GM19025 (cell line): Measurements from ENCODE around the gene ZBTB7B.

ENCODE experiments used
- ATAC-seq: cut with Tn5 transposase; IDR thresholded peaks from one replicate; pipeline ENCODE4 v1.9.1; 2021; ENCODE audit warnings: mild to moderate bottlenecking, low read depth, moderate library complexity; ENCODE audit not compliant: unreplicated experiment

ZBTB7B gene

GRCh38 chr1:155002464-155003226 is at the start of gene ZBTB7B:
Gene ZBTB7B (plus strand): TSS chr1:155002802. CDS start chr1:155014661, 11,859 bp downstream.
- no peak for ATAC-seq

- no peak for ATAC-seq
Measured at GRCh38 chr1:154953611-154954038, 49.0 kb upstream of the ZBTB7B start.

- no peak for ATAC-seq
Measured at GRCh38 chr1:154954541-154954940, 48.1 kb upstream of the ZBTB7B start.

GRCh38 chr1:154955039-154955717 is 47.4 kb upstream of the ZBTB7B start:
- peak; percentile 54 for ATAC-seq

- peak; percentile 53 for ATAC-seq
Measured at GRCh38 chr1:154955718-154956543, 46.7 kb upstream of the ZBTB7B start, which contains the start of gene PBXIP1. Gene PBXIP1 (minus strand): TSS chr1:154956099. CDS start chr1:154953721, 2,378 bp downstream.

GRCh38 chr1:154956544-154956941 is 46.1 kb upstream of the ZBTB7B start:
- no peak for ATAC-seq

GRCh38 chr1:154957091-154957657 is 45.4 kb upstream of the ZBTB7B start:
- no peak for ATAC-seq

- ATAC-seq: no peak
Measured at GRCh38 chr1:154958036-154958435, 44.6 kb upstream of the ZBTB7B start.

GRCh38 chr1:154958681-154959425 is 43.7 kb upstream of the ZBTB7B start:
- ATAC-seq: no peak

- no peak for ATAC-seq
Measured at GRCh38 chr1:154959426-154959780, 43.2 kb upstream of the ZBTB7B start.

GRCh38 chr1:154960446-154961136 is 42.0 kb upstream of the ZBTB7B start:
- ATAC-seq: no peak

- ATAC-seq: peak; percentile 82
Measured at GRCh38 chr1:154961207-154962155, 41.1 kb upstream of the ZBTB7B start, which contains the start of gene PYGO2. Gene PYGO2 (minus strand): TSS chr1:154961782. CDS start chr1:154961576, 206 bp downstream.

GRCh38 chr1:154962156-154962749 is 40.3 kb upstream of the ZBTB7B start:
- ATAC-seq: no peak

GRCh38 chr1:154962795-154963330 is 39.7 kb upstream of the ZBTB7B start:
- ATAC-seq: no peak

GRCh38 chr1:154963643-154964042 is 39.0 kb upstream of the ZBTB7B start:
- no peak for ATAC-seq

- ATAC-seq: no peak
Measured at GRCh38 chr1:154964359-154964758, 38.2 kb upstream of the ZBTB7B start.

GRCh38 chr1:154966111-154966510 is 36.5 kb upstream of the ZBTB7B start:
- no peak for ATAC-seq
